Mesodermal cell (in vitro differentiated cells): ENCODE measurements around the gene CPA2.
"Not testable (repeated sequence)": the region's sequence is repeated elsewhere in the genome, so short reads cannot be mapped to it uniquely, and the experiment has no call there.

Experiments
- H3K27ac ChIP-seq: 2 replicates; pipeline ENCODE4 v1.7.0; 2013; ENCODE audit warnings: mild to moderate bottlenecking, low read depth, low read length, moderate library complexity; ENCODE audit not compliant: severe bottlenecking
- H3K36me3 ChIP-seq: 2 replicates; pipeline ENCODE4 v1.7.1; 2013; ENCODE audit warnings: mild to moderate bottlenecking, low read length, moderate library complexity; ENCODE audit not compliant: control insufficient read depth, insufficient read depth
- H3K4me1 ChIP-seq: one replicate; pipeline ENCODE4 v1.7.1; 2013; ENCODE audit warnings: mild to moderate bottlenecking, low read length; ENCODE audit not compliant: insufficient read depth, control insufficient read depth, poor library complexity, severe bottlenecking
- H3K4me3 ChIP-seq: 2 replicates; pipeline ENCODE4 v1.7.0; 2013; ENCODE audit warnings: low read length, control low read depth, mild to moderate bottlenecking; ENCODE audit not compliant: insufficient read depth, poor library complexity, severe bottlenecking; ENCODE audit errors: extremely low read depth
- H3K9me3 ChIP-seq: 2 replicates; pipeline ENCODE4 v1.7.1; 2013; ENCODE audit warnings: mild to moderate bottlenecking, low read length, moderate library complexity; ENCODE audit not compliant: control insufficient read depth
- WGBS, 2 experiments: methylation state at CpG; one replicate each; pipeline ENCODE4 v1.1.5; 2013; ENCODE audit warnings: missing lambda C conversion rate in 2 of 2; ENCODE audit not compliant: insufficient coverage in 2 of 2; 5-methylcytosine and 5-hydroxymethylcytosine counted together

Gene CPA2

DNA sequence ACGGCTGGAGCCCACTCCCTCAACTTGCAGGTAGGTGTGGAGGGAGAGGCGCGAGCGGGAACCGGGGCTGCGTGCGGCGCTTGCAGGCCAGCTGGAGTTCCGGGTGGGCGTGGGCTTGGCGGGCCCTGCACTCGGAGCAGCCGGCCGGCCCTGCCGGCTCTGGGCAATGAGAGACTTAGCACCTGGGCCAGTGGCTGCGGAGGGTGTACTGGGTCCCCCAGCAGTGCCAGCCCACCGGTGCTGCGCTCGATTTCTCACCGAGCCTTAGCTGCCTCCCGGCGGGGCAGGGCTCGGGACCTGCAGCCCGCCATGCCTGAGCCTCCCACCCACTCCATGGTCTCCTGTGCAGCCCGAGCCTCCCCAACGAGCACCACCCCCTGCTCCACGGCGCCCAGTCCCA lies 36.7 kb upstream of the CPA2 start:
- H3K4me3 ChIP-seq, H3K27ac ChIP-seq, H3K36me3 ChIP-seq, H3K4me1 ChIP-seq, H3K9me3 ChIP-seq: not testable (repeated sequence)
- 93 to 96% methylated on average over 23 of the region's 28 CpGs for WGBS, 2 experiments

DNA sequence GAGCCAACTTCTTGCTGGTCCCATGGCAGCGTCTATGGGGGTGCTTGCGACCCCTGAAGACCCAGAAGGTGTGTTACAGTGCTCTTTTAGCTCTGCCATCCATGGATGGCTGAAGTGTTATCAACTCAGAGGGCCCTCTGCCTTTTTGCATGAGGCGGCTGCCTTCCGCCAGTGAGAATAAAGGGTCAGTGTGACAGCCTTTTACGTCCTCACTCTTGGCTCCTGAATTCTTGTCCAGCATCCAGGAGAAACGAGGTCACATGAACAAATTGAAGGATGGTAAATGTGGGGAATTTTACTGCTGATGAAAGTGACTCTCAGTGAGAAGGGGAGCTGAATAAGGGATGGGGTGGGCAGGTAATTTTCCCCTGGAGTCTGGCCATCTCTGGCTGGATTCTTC lies 34.9 kb upstream of the CPA2 start:
- no peaks in the 10 kb centered on the region for H3K36me3 ChIP-seq
- no peak overlapping the region for H3K27ac ChIP-seq
- no peaks in the 10 kb centered on the region for H3K4me1 ChIP-seq
- WGBS, 2 experiments: 94 to 95% methylated on average over 3 to 6 of the region's 6 CpGs
- H3K4me3 ChIP-seq: no peak overlapping the region
- no peaks in the 10 kb centered on the region for H3K9me3 ChIP-seq

DNA sequence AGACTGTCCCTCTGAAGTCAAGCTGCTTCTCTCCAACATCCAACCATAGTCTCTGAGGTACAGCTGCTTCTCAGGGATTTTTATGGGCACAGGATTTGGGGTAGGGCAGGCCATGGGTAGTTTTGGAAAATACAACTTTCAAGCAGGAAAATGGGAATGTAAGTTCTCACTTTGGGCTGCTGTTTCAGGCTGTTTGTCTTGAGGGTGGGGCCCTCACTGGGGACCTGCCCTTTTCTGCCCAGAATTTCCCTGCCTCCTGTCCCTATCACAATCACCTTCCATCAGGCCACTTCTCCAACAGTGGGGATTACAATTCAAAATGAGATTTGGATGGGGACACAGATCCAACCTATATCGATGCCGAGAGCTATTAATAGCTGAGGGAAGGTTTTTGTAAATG lies 34.5 kb upstream of the CPA2 start:
- Histone ChIP-seq H3K9me3 (no peaks in the 10 kb centered on the region), H3K4me3 (no peak overlapping the region), H3K27ac (no peak overlapping the region), H3K4me1 (no peaks in the 10 kb centered on the region), H3K36me3 (no peaks in the 10 kb centered on the region)
- WGBS, 2 experiments: no CpG with 5 or more reads among the region's 2 CpGs

GRCh38 chr7:130234078-130234477 lies 32.6 kb upstream of the CPA2 start:
- Histone ChIP-seq H3K4me1 (no peaks in the 10 kb centered on the region), H3K9me3 (no peaks in the 10 kb centered on the region), H3K4me3 (no peak overlapping the region), H3K36me3 (no peaks in the 10 kb centered on the region), H3K27ac (no peak overlapping the region)
- 88 to 91% methylated on average over 2 of the region's 2 CpGs for WGBS, 2 experiments

GRCh38 chr7:130236361-130236760 lies 30.3 kb upstream of the CPA2 start:
- not testable (repeated sequence) for H3K27ac ChIP-seq, H3K4me3 ChIP-seq, H3K4me1 ChIP-seq, H3K36me3 ChIP-seq, H3K9me3 ChIP-seq
- 89% methylated on average over 4 of the region's 4 CpGs; no CpG with 5 or more reads in 1 of the 2 experiments for WGBS, 2 experiments

DNA sequence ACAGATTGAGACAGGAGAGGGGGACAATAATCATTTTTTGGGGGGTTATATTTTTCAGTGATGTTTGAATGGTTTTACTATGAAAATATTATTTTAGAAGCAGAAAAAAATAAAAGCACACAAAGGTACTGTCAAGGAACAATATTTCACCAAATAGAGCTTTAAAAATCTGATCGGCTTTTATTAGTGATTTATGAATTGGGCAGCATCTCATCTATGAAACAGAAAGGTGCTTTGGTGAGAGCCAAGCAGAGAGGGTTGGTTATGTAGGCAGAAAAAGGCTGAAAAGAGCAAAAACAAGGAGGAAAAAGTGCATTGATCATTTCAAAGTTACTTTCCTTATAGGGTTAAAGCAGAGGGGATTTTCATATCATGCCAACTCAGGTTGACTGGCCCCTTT lies 26.4 kb upstream of the CPA2 start:
- Histone ChIP-seq H3K36me3 (no peaks in the 10 kb centered on the region), H3K9me3 (no peaks in the 10 kb centered on the region), H3K4me3 (no peak overlapping the region), H3K4me1 (no peaks in the 10 kb centered on the region), H3K27ac (no peak overlapping the region)
- WGBS, 2 experiments: no CpG with 5 or more reads among the region's 1 CpG

DNA sequence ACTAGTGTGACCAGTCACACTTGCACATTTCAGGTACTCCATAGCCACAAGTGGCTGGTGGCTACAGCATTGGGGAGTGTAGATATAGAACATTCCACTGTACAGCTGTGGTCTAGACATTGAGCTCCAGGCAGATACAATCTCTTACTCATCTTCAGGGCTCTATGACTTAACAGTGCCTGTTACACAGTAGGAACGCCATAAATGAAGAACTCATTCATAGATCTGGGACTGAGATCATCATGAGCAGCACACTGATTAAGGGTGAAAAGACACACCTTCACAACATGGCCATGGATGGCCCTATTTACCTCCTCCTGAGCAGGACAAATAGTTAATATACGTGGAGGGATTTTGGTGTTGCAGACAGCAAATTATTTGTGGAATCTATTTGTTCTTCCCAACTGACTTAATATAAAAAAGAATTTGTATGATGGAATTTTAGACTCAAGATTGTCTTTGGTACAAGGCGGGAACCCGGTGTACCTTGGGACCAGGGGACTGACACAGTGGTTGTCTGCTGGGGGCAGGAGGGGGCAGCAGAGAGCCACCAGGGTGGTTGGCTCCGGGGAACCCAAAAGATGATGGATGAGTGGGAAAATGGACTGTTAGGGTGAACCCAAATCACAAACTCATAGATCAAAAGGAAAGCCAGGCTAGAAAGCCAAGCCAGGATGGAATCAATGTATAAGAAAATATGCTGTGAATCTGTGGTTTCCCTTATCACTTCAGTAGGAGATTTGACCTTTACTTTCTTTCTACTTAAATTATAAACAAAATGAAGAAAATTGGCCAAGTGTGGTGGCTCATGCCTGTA lies 24.3 kb upstream of the CPA2 start:
- Histone ChIP-seq H3K27ac (no peak overlapping the region), H3K36me3 (no peaks in the 10 kb centered on the region), H3K4me1 (no peaks in the 10 kb centered on the region), H3K4me3 (no peak overlapping the region), H3K9me3 (no peaks in the 10 kb centered on the region)
- 26 to 41% methylated on average over 2 to 3 of the region's 5 CpGs for WGBS, 2 experiments

- H3K4me1 ChIP-seq, H3K27ac ChIP-seq, H3K4me3 ChIP-seq, H3K9me3 ChIP-seq, H3K36me3 ChIP-seq: not testable (repeated sequence)
- WGBS, 2 experiments: 67% methylated on average over 1 of the region's 1 CpG; no CpG with 5 or more reads in 1 of the 2 experiments
Measured at GRCh38 chr7:130243486-130243885, 23.2 kb upstream of the CPA2 start.

- H3K9me3 ChIP-seq, H3K4me1 ChIP-seq, H3K36me3 ChIP-seq, H3K4me3 ChIP-seq, H3K27ac ChIP-seq: not testable (repeated sequence)
- no CpG with 5 or more reads among the region's 1 CpG for WGBS, 2 experiments
Measured at GRCh38 chr7:130246491-130246890, 20.2 kb upstream of the CPA2 start.

DNA sequence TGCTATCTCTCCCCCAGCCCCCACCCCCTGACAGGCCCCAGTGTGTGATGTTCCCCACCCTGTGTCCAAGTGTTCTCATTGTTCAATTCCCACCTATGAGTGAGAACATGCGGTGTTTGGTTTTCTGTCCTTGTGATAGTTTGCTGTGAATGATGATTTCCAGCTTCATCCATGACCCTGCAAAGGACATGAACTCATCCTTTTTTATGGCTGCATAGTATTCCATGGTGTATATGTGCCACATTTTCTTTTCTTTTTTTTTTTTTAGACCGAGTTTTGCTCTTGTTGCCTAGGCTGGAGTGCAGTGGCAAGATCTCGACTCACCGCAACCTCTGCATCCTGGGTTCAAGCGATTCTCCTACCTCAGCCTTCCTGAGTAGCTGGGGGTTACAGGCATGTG lies 17.8 kb upstream of the CPA2 start:
- not testable (repeated sequence) for H3K4me1 ChIP-seq, H3K27ac ChIP-seq, H3K4me3 ChIP-seq, H3K36me3 ChIP-seq, H3K9me3 ChIP-seq
- WGBS, 2 experiments: 88 to 94% methylated on average over 4 of the region's 5 CpGs

- H3K9me3 ChIP-seq, H3K4me1 ChIP-seq, H3K4me3 ChIP-seq, H3K27ac ChIP-seq, H3K36me3 ChIP-seq: not testable (repeated sequence)
- WGBS, 2 experiments: no CpG with 5 or more reads among the region's 3 CpGs
Measured at GRCh38 chr7:130249626-130250025, 17.0 kb upstream of the CPA2 start.
